ENCODE data around the gene CACNA1C. TPM values are rescaled to one million over a fixed set of nuclear protein-coding genes. Genes with fewer than 3 reads are reported as not detected.

CACNA1C gene
- total RNA-seq, 1 experiment from 2014 or later = 1.1 TPM

DNA sequence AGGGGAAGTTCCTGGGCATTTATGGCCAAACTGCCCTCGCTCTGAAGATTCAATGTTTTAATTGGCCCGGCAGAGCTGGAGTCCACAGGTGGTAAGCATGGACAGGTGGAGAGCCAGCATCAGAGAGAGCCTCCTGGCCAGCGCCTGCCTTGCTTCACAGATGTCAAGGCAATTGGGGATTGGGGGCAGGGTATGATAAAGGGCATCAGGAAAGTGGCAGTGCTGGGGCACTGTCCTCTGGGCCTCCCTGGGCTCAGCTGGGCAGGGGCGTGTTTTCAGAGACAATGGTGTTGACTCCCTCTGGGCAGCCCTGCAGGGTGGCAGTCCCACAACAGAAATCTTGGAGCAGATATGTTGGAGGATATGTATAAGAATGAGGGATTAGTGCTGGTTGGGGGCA lies 237.3 kb downstream of the CACNA1C start:
- Histone ChIP-seq H3K4me1 (ENCODE audit: insufficient read depth, low read length) (peaks cover 2% of the 10 kb centered on the region; the same call in 1 of the 2 replicates), H3T11ph (ENCODE audit: low read length) (no peak overlapping the region), H2BK20ac (ENCODE audit: low read depth, low read length, poor library complexity, severe bottlenecking) (no peak overlapping the region), H2BK120ac (ENCODE audit: low read depth, low read length, poor library complexity, severe bottlenecking) (no peak overlapping the region), H3K56ac (ENCODE audit: insufficient read length, low read depth, low read length) (no peak overlapping the region), H3K23me2 (ENCODE audit: insufficient read length, low read depth, low read length, poor library complexity, severe bottlenecking) (no peaks in the 10 kb centered on the region), H3K79me1 (ENCODE audit: insufficient read depth, low read depth, low read length, poor library complexity, severe bottlenecking) (no peaks in the 10 kb centered on the region), H3K14ac (ENCODE audit: insufficient read depth, low read length) (no peak overlapping the region; the same call in 1 of the 2 replicates), H2BK5ac (ENCODE audit: insufficient read length, low read length) (no peak overlapping the region), H3K9ac (ENCODE audit: extremely low read depth, insufficient read length, low read length) (no peak overlapping the region), H3K79me2 (ENCODE audit: insufficient read depth, low read length) (no peaks in the 10 kb centered on the region), H2BK12ac (ENCODE audit: insufficient read length, low read depth, low read length) (no peak overlapping the region), H4K5ac (ENCODE audit: insufficient read length, low read depth, low read length) (no peak overlapping the region), H4K8ac (replicated peaks; ENCODE audit: insufficient read length, low read depth, low read length) (no peak overlapping the region), H3K4ac (ENCODE audit: low read depth, low read length) (no peak overlapping the region), H4K91ac (ENCODE audit: insufficient read length, low read depth, low read length) (no peak overlapping the region), H3K9me3 (ENCODE audit: control insufficient read depth, low read depth, low read length) (no peaks in the 10 kb centered on the region), H2AFZ (ENCODE audit: low read length) (no peak overlapping the region), H3K18ac (ENCODE audit: insufficient read length, low read depth, low read length) (no peak overlapping the region), H2BK15ac (ENCODE audit: low read depth, low read length) (no peak overlapping the region), H3K23ac (ENCODE audit: insufficient read length, low read depth, low read length) (no peak overlapping the region), H3K4me2 (ENCODE audit: insufficient read depth, insufficient read length, low read length) (no peak overlapping the region), H3K27me3 (ENCODE audit: insufficient read depth, low read length) (no peaks in the 10 kb centered on the region), H2AK5ac (ENCODE audit: insufficient read length, low read length) (no peak overlapping the region), H4K20me1 (ENCODE audit: control insufficient read depth, insufficient read depth, insufficient read length) (no peaks in the 10 kb centered on the region), H3K27ac (ENCODE audit: insufficient read length, low read depth, low read length) (no peak overlapping the region)
- no peak for TF ChIP-seq CTCF (conservative IDR thresholded peaks at IDR 0.05)
- no CpG with 5 or more reads among the region's 4 CpGs for WGBS (ENCODE audit: extremely low coverage, insufficient read length, low lambda C conversion rate)
- H3K27me3 Mint-ChIP-seq (ENCODE audit: low read depth) = peaks cover 3% of the 10 kb centered on the region
- no peak overlapping the region for H3K4me3 Mint-ChIP-seq
- H3K4me1 Mint-ChIP-seq = peaks cover 52 to 59% of the 10 kb centered on the region in 2 experiments
- H3K9me3 Mint-ChIP-seq = no peaks in the 10 kb centered on the region
- H3K36me3 Mint-ChIP-seq (ENCODE audit: insufficient read depth in 1 of 3, low read depth in 3 of 3) = no peaks in the 10 kb centered on the region
- H3K27ac Mint-ChIP-seq = no peak overlapping the region
- no peak for DNase-seq

All from H9 (cell line).